Thoracic aorta (tissue), 2 donors: ENCODE measurements around the gene ZNF609. TPM values are rescaled to one million over a fixed set of nuclear protein-coding genes. Genes with fewer than 3 reads are reported as not detected.
"Not testable (repeated sequence)": the region's sequence is repeated elsewhere in the genome, so short reads cannot be mapped to it uniquely, and the experiment has no call there.

Source experiments
- ATAC-seq: fragments of 150-250 bp; one replicate; pipeline ENCODE4 v1.8.0; 2017; ENCODE audit warnings: low read depth; ENCODE audit not compliant: insufficient number of reproducible peaks, low FRiP score
- DNase-seq: peaks from one replicate; pipeline ENCODE4 v3.0.0-alpha.2; 2020; ENCODE audit warnings: low spot score
- H3K27ac ChIP-seq, 2 donors: fragments of 200-600 bp; sonication (generic); 1 replicate in 1 of 2; 2 replicates in 1 of 2; pipeline ENCODE4 v1.5.1; 2016; ENCODE audit warnings: mild to moderate bottlenecking in 2 of 2, moderate library complexity in 2 of 2
- H3K27me3 ChIP-seq: fragments of 200-600 bp; sonication (generic); replicated peaks from 2 replicates; pipeline ENCODE4 v1.6.0; 2016; ENCODE audit warnings: mild to moderate bottlenecking; ENCODE audit not compliant: insufficient read depth
- H3K36me3 ChIP-seq: fragments of 200-600 bp; sonication (generic); one replicate; pipeline ENCODE4 v1.5.1; 2016
- H3K4me1 ChIP-seq, 2 donors: fragments of 200-600 bp; sonication (generic); 1 replicate in 1 of 2; 2 replicates in 1 of 2; pipeline versions ENCODE4 v1.5.1 to v1.6.0; 2016; ENCODE audit warnings: low read depth in 2 of 2, mild to moderate bottlenecking in 1 of 2; ENCODE audit not compliant: control insufficient read depth in 1 of 2
- H3K4me3 ChIP-seq: fragments of 200-600 bp; sonication (generic); 2 replicates; pipeline ENCODE4 v1.5.1; 2016; ENCODE audit warnings: mild to moderate bottlenecking
- H3K9me3 ChIP-seq: fragments of 200-600 bp; sonication (generic); 2 replicates; pipeline ENCODE4 v1.5.1; 2016
- total RNA-seq, 2 donors: library from RNA; depleted of rRNA; stranded (reverse); fragments of >200 nt; gene quantifications; one replicate each; pipeline versions ENCODE4 v1.1.0 to v1.2.3, GENCODE V29; 2016
- TF ChIP-seq, protein P1 (sequence below): fragments of 200-600 bp; sonication (generic); IDR thresholded peaks from one replicate; pipeline ENCODE4 v1.5.1; 2019; ENCODE audit warnings: antibody characterized with exemption

Gene ZNF609
- total RNA-seq, 2 donors from 2014 or later = 25.2 to 38.8 TPM

DNA sequence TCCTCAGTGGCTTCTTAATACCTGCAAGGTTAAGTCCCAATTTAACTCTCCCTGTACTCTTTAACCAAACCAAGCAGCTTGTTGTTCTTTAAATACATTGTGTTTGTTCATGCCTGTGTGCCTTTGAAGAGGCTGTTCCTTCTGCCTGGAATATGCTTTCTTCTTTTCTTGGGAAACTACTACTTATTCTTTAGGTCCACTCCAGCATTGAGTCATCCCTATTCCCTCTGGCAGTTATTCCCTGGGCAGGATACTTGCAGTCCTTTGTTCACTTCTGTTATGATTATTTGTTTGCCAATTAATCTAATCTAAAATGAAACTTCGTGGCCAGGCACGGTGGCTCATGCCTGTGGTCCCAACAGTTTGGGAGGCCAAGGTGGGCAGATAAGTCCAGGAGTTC, 139.3 kb downstream of the ZNF609 start:
- Histone ChIP-seq H3K9me3 (no peaks in the 10 kb centered on the region), H3K36me3 (no peaks in the 10 kb centered on the region), H3K4me1 (peaks cover 4 to 21% of the 10 kb centered on the region in 2 donors), H3K27ac (no peak overlapping the region), H3K27me3 (no peaks in the 10 kb centered on the region), H3K4me3 (no peak overlapping the region)
- TF ChIP-seq, protein P1, sequence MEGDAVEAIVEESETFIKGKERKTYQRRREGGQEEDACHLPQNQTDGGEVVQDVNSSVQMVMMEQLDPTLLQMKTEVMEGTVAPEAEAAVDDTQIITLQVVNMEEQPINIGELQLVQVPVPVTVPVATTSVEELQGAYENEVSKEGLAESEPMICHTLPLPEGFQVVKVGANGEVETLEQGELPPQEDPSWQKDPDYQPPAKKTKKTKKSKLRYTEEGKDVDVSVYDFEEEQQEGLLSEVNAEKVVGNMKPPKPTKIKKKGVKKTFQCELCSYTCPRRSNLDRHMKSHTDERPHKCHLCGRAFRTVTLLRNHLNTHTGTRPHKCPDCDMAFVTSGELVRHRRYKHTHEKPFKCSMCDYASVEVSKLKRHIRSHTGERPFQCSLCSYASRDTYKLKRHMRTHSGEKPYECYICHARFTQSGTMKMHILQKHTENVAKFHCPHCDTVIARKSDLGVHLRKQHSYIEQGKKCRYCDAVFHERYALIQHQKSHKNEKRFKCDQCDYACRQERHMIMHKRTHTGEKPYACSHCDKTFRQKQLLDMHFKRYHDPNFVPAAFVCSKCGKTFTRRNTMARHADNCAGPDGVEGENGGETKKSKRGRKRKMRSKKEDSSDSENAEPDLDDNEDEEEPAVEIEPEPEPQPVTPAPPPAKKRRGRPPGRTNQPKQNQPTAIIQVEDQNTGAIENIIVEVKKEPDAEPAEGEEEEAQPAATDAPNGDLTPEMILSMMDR = no peak
- ATAC-seq (no peak), DNase-seq (no peak)

DNA sequence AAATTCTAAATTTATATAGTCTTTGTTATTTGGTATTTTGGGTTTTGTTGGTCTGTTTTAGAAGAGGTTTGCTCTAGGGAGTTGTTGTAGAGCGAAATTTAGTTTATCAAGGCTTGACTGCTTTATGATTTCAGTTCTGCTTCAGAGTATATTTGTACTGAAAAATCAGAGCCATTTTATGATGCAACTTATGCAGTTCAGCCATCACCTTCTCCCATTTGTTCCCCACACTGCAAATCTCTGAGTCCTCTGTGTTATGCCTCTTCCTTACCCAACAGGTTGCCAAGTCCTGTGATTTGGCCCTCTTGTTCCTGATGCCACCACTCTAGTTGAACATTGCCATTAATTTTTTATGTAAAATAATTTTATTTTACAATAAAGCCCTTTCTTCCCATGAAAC, 140.4 kb downstream of the ZNF609 start:
- no peak for ATAC-seq
- no peak for DNase-seq
- Histone ChIP-seq H3K9me3 (no peaks in the 10 kb centered on the region), H3K27ac (no peak overlapping the region), H3K27me3 (no peaks in the 10 kb centered on the region), H3K4me1 (peaks cover 4 to 21% of the 10 kb centered on the region in 2 donors), H3K4me3 (no peak overlapping the region), H3K36me3 (no peaks in the 10 kb centered on the region)
- TF ChIP-seq, protein P1 = no peak

DNA sequence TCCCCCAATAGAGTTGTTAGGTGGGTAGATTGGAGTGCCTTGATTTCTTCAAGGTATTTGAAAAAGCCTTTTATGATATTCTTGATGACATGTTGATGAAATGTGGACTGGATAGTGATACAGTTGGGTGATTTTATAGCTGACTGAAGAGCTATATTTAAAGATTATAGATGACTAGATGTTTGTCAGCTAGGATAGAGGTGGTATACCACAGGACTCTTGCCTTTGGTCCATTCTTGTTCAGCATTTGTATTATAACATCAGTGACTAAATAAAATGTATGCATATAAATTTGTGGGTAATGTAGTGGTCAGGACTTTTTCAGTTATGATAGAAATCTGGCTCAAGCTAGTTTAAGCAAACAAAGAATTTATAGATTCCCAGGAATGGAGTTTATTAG, 143.9 kb downstream of the ZNF609 start:
- H3K27ac ChIP-seq = no peak overlapping the region
- H3K4me1 ChIP-seq = peaks cover 0 to 4% of the 10 kb centered on the region in 2 donors
- no peaks in the 10 kb centered on the region for H3K27me3 ChIP-seq
- DNase-seq (no peak), ATAC-seq (no peak)
- TF ChIP-seq, protein P1 = no peak
- H3K36me3 ChIP-seq = no peaks in the 10 kb centered on the region
- no peaks in the 10 kb centered on the region for H3K9me3 ChIP-seq
- H3K4me3 ChIP-seq = no peak overlapping the region

DNA sequence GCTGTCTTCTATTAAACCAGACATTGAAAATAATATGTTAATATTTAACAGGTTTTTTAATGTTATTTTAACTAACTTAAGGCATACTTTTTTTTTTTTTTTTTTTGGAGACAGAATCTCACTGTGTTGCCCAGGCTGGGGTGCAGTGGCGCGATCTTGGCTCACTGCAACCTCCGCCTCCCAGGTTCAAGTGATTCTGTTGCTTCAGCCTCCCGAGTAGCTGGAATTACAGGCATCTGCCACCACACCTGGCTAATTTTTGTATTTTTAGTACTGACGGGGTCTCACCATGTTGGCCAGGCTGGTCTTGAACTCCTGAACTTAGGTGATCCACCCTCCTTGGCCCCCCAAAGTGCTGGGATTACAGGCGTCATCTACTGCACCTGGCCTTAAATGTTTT, 147.0 kb downstream of the ZNF609 start:
- H3K27me3 ChIP-seq, H3K4me3 ChIP-seq, H3K9me3 ChIP-seq, H3K4me1 ChIP-seq, DNase-seq, H3K27ac ChIP-seq, H3K36me3 ChIP-seq, ATAC-seq: not testable (repeated sequence)

DNA sequence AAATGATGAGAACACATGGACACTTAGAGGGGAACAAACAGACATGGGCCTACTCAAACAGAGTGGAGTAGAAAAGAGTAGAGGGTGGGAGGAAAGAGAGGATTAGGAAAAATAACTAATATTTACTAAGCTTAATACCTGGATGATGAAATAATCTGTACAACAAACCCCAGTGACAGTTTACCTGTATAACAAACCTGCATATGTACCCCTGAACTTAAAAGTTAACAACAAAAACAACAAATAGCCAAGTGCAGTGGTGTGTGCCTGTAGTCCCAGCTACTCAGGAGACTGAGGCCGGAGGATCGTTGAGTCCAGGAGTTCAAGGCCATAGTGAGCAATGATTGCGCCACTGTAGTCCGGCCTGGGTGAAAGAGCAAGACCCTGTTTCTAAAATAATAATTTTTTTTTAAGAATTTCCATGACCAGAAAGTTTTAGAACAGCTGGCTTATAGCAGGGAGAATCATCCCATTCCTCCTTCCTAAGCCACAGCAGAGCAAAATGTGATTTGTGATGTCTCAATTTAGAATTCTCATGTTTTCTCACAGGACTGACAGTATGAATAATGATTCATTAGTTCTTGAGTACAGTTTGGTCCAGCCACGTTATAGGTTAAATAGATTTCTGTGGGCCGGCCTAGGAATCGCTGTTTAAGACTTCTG, 150.0 kb downstream of the ZNF609 start:
- Histone ChIP-seq H3K27ac (no peak overlapping the region), H3K27me3 (no peaks in the 10 kb centered on the region), H3K9me3 (no peaks in the 10 kb centered on the region), H3K4me1 (no peaks in the 10 kb centered on the region), H3K36me3 (no peaks in the 10 kb centered on the region), H3K4me3 (no peak overlapping the region)
- TF ChIP-seq, protein P1 = no peak
- DNase-seq = no peak
- ATAC-seq = no peak
